Upper lobe of right lung (tissue), 1 donor: Measurements from ENCODE around the gene LVRN. TPM values are rescaled to one million over a fixed set of nuclear protein-coding genes. Genes with fewer than 3 reads are reported as not detected.

ENCODE experiments used
- ATAC-seq: fragments of 200-7000 bp; cut with Tn5 transposase; one replicate; pipeline ENCODE4 v1.9.1; 2020; ENCODE audit warnings: mild to moderate bottlenecking, moderate library complexity
- DNase-seq: peaks from one replicate; pipeline ENCODE4 v3.0.0-alpha.2; 2020
- H3K27ac ChIP-seq: fragments of 200-600 bp; one replicate; pipeline ENCODE4 v1.8.0; 2022
- H3K27me3 ChIP-seq: fragments of 200-600 bp; one replicate; pipeline ENCODE4 v1.8.0; 2022; ENCODE audit warnings: mild to moderate bottlenecking
- H3K36me3 ChIP-seq: fragments of 200-600 bp; one replicate; pipeline ENCODE4 v1.8.0; 2022
- H3K4me1 ChIP-seq: fragments of 200-600 bp; one replicate; pipeline ENCODE4 v1.8.0; 2022
- H3K4me3 ChIP-seq: fragments of 200-600 bp; one replicate; pipeline ENCODE4 v1.8.0; 2022; ENCODE audit warnings: mild to moderate bottlenecking
- H3K9me3 ChIP-seq: fragments of 200-600 bp; one replicate; pipeline ENCODE4 v1.8.0; 2022
- intact Hi-C: fragments of 100-400 bp; cut with DNase I; formaldehyde crosslinking; loops from one replicate; pipeline ENCODE4 v1.11.0; 2022
- total RNA-seq: library from RNA; stranded (reverse); fragmentation: NEBNext Ultra II Directional; extraction: Animal tissue kit (Norgen Biotek cat#: 25700); gene quantifications from one replicate; pipeline ENCODE4 v1.2.1, GENCODE V29; 2021
- TF ChIP-seq, protein P1 (sequence below): fragments of 200-600 bp; IDR thresholded peaks from one replicate; pipeline ENCODE4 v1.8.0; 2022; ENCODE audit warnings: antibody characterized with exemption
- donor health status: DM: no; HTN: yes; CAD: no; lungs with severe emphysema.

LVRN gene
- total RNA-seq, 1 donor from 2014 or later = 0.20 TPM

DNA sequence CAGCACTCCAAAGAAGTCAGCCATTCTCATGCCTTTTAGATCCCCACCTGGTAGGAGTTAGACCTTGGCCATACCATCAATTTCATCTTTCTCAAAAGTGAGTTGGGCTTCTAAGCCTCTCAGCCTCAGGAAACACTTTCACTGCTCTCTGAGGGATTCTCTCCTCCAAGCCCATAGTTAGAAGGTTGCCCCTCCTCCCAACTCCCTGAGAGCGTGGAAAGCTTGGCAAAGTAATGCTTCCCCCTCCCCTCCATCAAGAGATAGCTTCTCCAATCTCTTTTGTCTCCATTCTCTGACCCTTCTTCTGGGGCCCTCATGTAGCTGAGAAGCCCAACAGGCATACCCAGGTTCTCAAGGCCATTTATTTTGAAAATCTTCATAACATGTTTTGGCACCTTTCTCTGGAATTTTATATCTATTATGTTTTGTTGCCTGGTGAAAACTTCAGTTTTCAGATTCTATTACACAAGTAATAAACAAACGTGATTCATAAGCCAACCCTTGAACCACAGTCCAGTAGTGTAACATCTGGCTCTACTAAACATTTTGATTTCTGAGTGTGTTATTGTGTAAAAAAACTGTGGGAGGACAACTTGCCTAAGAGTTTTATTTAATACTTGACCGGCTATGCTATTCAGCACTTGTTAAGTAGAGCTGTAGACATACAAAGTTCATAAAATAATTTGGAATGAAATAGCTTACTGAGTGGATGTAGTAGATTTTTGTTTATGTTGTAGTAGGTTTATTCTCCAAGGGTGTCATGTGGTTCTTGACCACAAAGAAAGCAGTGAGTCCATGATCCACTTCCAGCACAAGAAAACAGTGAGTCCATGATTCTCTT is 17.1 kb downstream of the LVRN start:
- H3K36me3 ChIP-seq = no peaks in the 10 kb centered on the region
- intact Hi-C loops = no loop called here
- peak overlapping the region; percentile 11 for H3K27ac ChIP-seq
- ATAC-seq = no peak
- no peak overlapping the region for H3K4me3 ChIP-seq
- no peaks in the 10 kb centered on the region for H3K9me3 ChIP-seq
- TF ChIP-seq, protein P1, sequence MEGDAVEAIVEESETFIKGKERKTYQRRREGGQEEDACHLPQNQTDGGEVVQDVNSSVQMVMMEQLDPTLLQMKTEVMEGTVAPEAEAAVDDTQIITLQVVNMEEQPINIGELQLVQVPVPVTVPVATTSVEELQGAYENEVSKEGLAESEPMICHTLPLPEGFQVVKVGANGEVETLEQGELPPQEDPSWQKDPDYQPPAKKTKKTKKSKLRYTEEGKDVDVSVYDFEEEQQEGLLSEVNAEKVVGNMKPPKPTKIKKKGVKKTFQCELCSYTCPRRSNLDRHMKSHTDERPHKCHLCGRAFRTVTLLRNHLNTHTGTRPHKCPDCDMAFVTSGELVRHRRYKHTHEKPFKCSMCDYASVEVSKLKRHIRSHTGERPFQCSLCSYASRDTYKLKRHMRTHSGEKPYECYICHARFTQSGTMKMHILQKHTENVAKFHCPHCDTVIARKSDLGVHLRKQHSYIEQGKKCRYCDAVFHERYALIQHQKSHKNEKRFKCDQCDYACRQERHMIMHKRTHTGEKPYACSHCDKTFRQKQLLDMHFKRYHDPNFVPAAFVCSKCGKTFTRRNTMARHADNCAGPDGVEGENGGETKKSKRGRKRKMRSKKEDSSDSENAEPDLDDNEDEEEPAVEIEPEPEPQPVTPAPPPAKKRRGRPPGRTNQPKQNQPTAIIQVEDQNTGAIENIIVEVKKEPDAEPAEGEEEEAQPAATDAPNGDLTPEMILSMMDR = no peak
- H3K27me3 ChIP-seq = no peaks in the 10 kb centered on the region
- DNase-seq = no peak
- peaks cover 11% of the 10 kb centered on the region for H3K4me1 ChIP-seq

DNA sequence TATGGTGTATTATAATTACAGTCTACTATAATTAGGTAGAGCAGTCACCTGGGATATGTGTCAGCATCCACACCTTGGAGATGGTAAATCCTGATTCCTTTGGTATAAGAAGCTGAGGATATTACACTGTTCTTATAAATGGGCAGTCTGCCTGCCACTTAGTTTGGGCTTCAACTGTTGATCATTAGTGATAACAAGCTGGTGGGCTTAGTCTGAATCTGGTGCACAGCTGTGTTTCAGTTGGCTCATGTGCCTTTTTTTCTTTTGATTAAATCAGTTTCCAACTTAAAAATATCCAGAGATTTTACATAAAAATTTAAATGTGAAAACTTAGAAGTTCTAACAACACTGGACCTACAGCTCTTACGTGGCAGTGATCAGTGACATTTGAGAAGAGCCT is 21.2 kb downstream of the LVRN start:
- DNase-seq = no peak
- no peak overlapping the region for H3K27ac ChIP-seq
- TF ChIP-seq, protein P1 = no peak
- intact Hi-C loops = no loop called here
- H3K4me1 ChIP-seq = peaks cover 11% of the 10 kb centered on the region
- no peak for ATAC-seq
- H3K4me3 ChIP-seq = no peak overlapping the region
- H3K27me3 ChIP-seq = no peaks in the 10 kb centered on the region
- H3K36me3 ChIP-seq = no peaks in the 10 kb centered on the region
- no peaks in the 10 kb centered on the region for H3K9me3 ChIP-seq

DNA sequence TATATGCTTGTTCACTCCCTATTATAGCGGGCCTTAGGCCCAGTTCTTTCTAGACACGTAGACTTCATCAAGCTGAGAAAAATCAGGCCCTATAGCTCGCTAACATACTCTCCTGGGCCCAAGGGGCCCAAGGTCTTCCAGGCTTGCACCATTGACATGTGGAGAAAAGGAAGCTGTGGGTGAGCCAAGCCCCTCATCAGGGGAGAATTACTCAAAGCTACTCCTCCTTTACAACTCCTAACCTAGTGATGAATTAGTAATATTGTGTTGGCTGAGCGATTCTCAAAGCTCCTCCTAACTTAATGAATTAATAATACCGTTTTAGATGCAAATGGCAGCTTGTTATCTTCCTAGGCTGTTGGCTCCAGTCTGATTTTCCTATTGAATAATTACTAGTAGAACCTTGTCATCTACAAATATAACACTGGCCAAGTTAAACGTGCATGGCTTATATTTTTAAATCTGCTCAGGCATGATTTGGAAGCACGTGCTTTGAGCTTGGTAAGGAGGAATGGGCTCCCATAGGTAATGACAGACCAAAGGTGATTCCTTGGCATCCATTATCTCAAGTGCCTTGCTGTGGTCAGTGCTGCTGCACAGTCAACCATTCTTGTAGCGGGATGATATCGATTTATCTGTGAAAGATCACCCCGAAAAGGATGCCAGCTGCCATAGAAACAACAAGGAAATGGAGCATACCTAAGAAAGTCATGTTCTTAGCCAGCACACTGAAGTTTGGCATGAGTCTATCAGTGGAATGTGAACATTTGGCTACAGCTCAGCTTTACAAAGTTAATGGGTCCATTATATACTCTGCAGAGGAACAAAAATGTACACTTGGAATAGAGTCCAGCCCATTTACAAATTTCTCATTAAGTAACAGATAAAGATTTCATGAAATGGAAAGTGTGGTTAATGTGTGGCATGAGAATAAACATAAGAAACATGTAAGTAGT is 23.8 kb downstream of the LVRN start:
- Histone ChIP-seq H3K36me3 (no peaks in the 10 kb centered on the region), H3K9me3 (no peaks in the 10 kb centered on the region), H3K27me3 (no peaks in the 10 kb centered on the region), H3K27ac (no peak overlapping the region), H3K4me3 (no peak overlapping the region), H3K4me1 (no peaks in the 10 kb centered on the region)
- no peak for DNase-seq
- ATAC-seq = peak; percentile 21
- intact Hi-C loops = no loop called here
- TF ChIP-seq, protein P1 = no peak

DNA sequence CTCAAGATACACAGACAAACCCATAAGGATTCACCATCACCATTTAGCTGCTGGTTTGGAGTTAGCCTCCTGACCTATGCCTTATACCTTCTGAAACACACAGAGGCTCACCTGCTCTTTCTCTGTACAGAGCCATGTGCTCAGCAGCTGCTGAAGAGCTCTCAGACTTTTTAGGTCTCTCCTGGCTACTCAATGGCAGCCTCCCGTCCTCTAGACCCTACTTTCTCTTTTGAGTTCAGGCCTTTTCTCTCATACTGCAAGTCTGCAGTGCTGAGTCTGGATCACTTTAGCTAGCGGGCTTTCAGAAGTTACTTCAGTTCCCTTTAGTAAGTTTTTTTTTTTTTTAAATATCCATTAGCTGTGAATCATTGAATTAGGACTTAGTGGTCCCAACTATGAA is 25.7 kb downstream of the LVRN start:
- TF ChIP-seq, protein P1 = no peak
- H3K9me3 ChIP-seq = no peaks in the 10 kb centered on the region
- H3K4me1 ChIP-seq = no peaks in the 10 kb centered on the region
- ATAC-seq (no peak), DNase-seq (no peak)
- no peaks in the 10 kb centered on the region for H3K27me3 ChIP-seq
- no peak overlapping the region for H3K4me3 ChIP-seq
- H3K27ac ChIP-seq = no peak overlapping the region
- intact Hi-C loops = no loop called here
- H3K36me3 ChIP-seq = no peaks in the 10 kb centered on the region

DNA sequence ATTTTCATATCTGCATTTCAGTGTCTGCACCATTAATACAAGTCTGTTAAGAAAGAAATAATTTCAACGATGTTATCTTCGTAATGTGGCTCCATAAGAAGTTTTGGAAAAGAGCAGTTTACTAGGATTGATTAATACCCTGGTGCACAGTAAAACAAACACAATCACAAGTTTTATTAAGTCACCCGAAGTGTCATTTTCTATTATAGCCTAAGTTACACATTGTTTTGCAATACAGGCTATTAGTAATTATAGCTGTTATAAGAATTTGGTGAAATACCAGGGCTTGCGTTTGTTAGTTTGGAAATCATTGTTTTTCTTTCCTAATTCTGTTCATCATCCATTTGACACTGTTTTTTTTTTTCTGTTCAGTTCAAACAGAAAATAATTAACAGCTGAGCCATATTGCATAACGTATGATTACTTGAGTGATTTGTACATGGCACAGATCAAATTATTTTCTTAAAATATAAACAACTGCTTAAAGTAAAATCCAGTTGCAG is 30.6 kb downstream of the LVRN start:
- Histone ChIP-seq H3K27me3 (no peaks in the 10 kb centered on the region), H3K36me3 (no peaks in the 10 kb centered on the region), H3K27ac (no peak overlapping the region), H3K4me1 (no peaks in the 10 kb centered on the region), H3K9me3 (no peaks in the 10 kb centered on the region), H3K4me3 (no peak overlapping the region)
- no peak for DNase-seq
- TF ChIP-seq, protein P1 = no peak
- intact Hi-C loops = no loop called here
- ATAC-seq = no peak
